Large intestine (tissue), 3 donors: ENCODE data around the gene SIRPA. TPM values are rescaled to one million over a fixed set of nuclear protein-coding genes. Genes with fewer than 3 reads are reported as not detected.

Source experiments
- DNase-seq, 2 donors: peaks; one replicate each; pipeline versions ENCODE4 v3.0.0 to v3.0.0-alpha.2; 2013
- H3K27ac ChIP-seq: one replicate; pipeline ENCODE4 v1.5.1; 2013; ENCODE audit warnings: low read length
- H3K27me3 ChIP-seq: 2 replicates; pipeline ENCODE4 v1.6.1; 2013; ENCODE audit warnings: low read length; ENCODE audit not compliant: control insufficient read depth, insufficient read depth
- H3K36me3 ChIP-seq: 2 replicates; pipeline ENCODE4 v1.6.1; 2013; ENCODE audit warnings: low read length; ENCODE audit not compliant: control insufficient read depth, insufficient read depth
- H3K4me1 ChIP-seq: one replicate; pipeline ENCODE4 v1.6.1; 2013; ENCODE audit warnings: low read length; ENCODE audit not compliant: control insufficient read depth, insufficient read depth
- H3K4me3 ChIP-seq: one replicate; pipeline ENCODE4 v1.5.1; 2013; ENCODE audit warnings: low read length
- H3K9me3 ChIP-seq: one replicate; pipeline ENCODE4 v1.6.1; 2013; ENCODE audit warnings: mild to moderate bottlenecking, low read depth, low read length, moderate library complexity; ENCODE audit not compliant: control insufficient read depth
- WGBS: methylation state at CpG from one replicate; pipeline ENCODE4 v1.1.5; 2013; ENCODE audit warnings: low lambda C conversion rate; ENCODE audit not compliant: insufficient coverage; 5-methylcytosine and 5-hydroxymethylcytosine counted together
- polyA plus RNA-seq: library from polyadenylated mRNA; unstranded; fragments of 120-200 nt; gene quantifications from one replicate; pipeline ENCODE4 v1.2.1, GENCODE V29; 2013

SIRPA gene
- polyA plus RNA-seq, 1 donor, result 29.1 TPM

DNA sequence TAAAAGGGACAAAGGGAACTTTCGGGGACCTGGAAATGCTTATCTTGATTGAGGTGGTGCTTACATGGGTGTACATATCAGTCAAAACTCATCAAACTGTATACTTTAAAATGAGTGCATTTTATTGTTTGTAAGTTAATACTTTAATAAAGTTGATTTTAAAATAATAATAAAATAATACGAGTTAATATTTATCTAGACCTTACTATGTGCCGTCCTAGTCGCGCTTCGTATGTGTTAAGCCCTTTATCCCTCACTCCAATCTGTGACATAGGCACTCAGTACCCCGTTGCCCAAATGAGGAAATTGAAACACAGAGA lies 51.2 kb downstream of the SIRPA start:
- Histone ChIP-seq H3K9me3 (no peaks in the 10 kb centered on the region), H3K27me3 (peaks cover 16% of the 10 kb centered on the region), H3K4me1 (peaks cover 32% of the 10 kb centered on the region), H3K4me3 (no peak overlapping the region), H3K36me3 (no peaks in the 10 kb centered on the region), H3K27ac (no peak overlapping the region)
- DNase-seq, result no peak
- no CpG with 5 or more reads among the region's 7 CpGs for WGBS

DNA sequence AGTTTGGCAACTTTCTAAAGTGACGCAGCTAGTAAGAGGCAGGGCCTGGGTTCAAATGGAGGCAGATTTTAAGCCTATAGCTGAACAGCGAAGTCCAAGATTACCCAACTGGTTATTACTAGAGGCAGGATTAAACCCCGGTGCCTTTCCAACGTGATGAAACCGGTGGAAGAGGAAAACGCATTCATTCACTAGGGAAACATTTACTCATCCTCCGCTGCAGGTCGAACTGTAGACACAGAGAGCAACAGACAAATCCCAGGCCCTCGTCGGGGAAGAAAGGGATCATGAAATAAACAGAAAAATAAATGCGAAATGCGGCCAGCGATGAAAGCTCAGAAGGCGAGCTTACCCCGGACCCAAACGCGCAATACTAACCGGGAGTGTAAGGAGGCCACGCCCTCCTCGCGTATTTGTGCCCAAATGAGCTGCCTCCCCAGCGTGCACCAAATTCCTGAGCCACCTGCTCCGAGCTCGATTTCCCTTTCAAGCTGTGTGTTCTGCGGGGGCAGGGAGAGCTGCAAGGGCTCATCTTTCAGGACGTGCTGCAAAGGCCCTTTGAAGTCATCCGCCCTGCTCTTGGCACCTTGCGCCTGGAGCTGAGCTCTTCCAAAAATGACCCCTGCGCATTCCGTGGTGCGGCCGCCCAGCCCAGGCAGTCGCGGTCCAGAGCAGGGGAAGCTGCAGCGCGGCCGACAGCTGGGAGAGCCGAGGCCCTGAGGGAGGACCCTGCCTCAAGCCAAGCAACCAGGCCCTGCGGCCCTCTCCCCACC lies 51.7 kb downstream of the SIRPA start:
- no CpG with 5 or more reads among the region's 39 CpGs for WGBS
- peak overlapping the region; percentile 16 for H3K4me3 ChIP-seq
- H3K9me3 ChIP-seq, result no peaks in the 10 kb centered on the region
- peak in 1 of 2 donors; percentile 23 for DNase-seq
- H3K4me1 ChIP-seq, result peaks cover 32% of the 10 kb centered on the region
- no peaks in the 10 kb centered on the region for H3K36me3 ChIP-seq
- H3K27ac ChIP-seq, result no peak overlapping the region
- peaks cover 16% of the 10 kb centered on the region for H3K27me3 ChIP-seq

DNA sequence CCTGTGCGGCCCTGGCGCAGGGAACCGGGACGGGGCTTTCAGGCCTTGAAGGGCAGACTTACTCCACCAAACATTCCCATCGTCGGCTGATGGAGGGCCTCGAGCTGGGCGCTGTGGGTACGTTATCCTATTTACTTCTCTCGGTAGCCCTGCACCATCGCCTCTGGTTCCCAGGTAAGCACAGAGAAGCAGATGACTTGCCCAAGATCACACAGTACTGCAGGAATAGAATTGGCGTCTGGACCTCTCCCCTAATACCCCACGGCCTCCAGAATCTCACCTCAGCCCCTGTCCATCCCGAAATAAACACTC lies 52.3 kb downstream of the SIRPA start:
- Histone ChIP-seq H3K4me1 (peaks cover 32% of the 10 kb centered on the region), H3K4me3 (no peak overlapping the region), H3K36me3 (no peaks in the 10 kb centered on the region), H3K27ac (no peak overlapping the region), H3K9me3 (no peaks in the 10 kb centered on the region), H3K27me3 (peaks cover 16% of the 10 kb centered on the region)
- no peak for DNase-seq
- WGBS, result no CpG with 5 or more reads among the region's 14 CpGs

- Histone ChIP-seq H3K27me3 (peaks cover 16% of the 10 kb centered on the region), H3K4me3 (no peak overlapping the region), H3K4me1 (peaks cover 12% of the 10 kb centered on the region), H3K27ac (no peak overlapping the region), H3K36me3 (no peaks in the 10 kb centered on the region), H3K9me3 (no peaks in the 10 kb centered on the region)
- no peak for DNase-seq
- no CpG with 5 or more reads among the region's 2 CpGs for WGBS
These were observed 54.3 kb downstream of the SIRPA start for GRCh38 chr20:1949347-1950100.

GRCh38 chr20:1950836-1951235 lies 55.6 kb downstream of the SIRPA start:
- H3K4me3 ChIP-seq, result no peak overlapping the region
- no CpG with 5 or more reads among the region's 7 CpGs for WGBS
- peaks cover 15% of the 10 kb centered on the region for H3K27me3 ChIP-seq
- no peaks in the 10 kb centered on the region for H3K36me3 ChIP-seq
- H3K27ac ChIP-seq, result no peak overlapping the region
- DNase-seq, result no peak
- no peaks in the 10 kb centered on the region for H3K9me3 ChIP-seq
- H3K4me1 ChIP-seq, result peaks cover 7% of the 10 kb centered on the region

GRCh38 chr20:1951436-1952115 lies 56.4 kb downstream of the SIRPA start:
- Histone ChIP-seq H3K27ac (no peak overlapping the region), H3K4me1 (peaks cover 6% of the 10 kb centered on the region), H3K4me3 (no peak overlapping the region), H3K9me3 (no peaks in the 10 kb centered on the region), H3K27me3 (peaks cover 12% of the 10 kb centered on the region), H3K36me3 (no peaks in the 10 kb centered on the region)
- WGBS, result 76% methylated on average over 1 of the region's 11 CpGs
- DNase-seq, result no peak

DNA sequence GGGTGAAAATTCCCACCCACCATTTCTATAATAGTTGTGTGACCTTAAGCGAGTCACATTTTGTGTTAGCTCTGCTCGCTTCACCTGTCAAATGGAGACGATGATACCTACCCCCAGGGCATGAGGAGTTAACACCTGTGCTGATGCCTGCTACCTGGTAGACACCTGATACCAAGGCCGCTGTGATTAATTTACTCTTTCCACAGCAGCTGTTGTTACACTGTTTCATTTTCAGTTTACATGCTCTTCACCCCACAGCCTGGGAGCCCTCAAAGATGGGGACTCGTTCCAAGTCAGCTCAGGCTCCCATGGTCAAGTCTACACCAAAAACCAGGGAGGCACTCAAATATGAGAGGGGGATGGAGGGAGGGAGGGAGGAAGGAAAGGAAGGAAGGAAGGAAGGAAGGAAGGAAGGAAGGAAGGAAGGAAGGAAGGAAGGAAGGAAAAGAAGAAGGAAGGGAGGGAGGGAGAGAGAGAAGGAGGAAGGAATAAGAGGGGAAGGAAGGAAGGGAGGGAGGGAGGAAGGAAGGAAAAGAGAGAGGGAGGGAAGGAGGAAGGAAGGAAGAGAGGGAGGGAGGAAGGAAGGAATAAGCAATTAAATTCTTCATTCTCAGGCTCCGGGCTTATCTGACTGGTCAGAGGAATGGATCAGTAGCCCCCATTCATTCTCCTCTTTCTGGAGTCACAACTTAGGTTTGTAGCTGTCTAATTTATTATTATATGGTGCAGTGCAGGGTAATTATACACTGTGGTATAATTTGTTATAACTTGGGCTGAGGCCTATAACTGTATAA lies 57.7 kb downstream of the SIRPA start:
- no peaks in the 10 kb centered on the region for H3K4me1 ChIP-seq
- DNase-seq, result peak in 1 of 2 donors; percentile 20
- H3K27ac ChIP-seq, result no peak overlapping the region
- H3K36me3 ChIP-seq, result no peaks in the 10 kb centered on the region
- H3K4me3 ChIP-seq, result no peak overlapping the region
- 65% methylated on average over 2 of the region's 6 CpGs for WGBS
- no peaks in the 10 kb centered on the region for H3K9me3 ChIP-seq
- no peaks in the 10 kb centered on the region for H3K27me3 ChIP-seq

- H3K27me3 ChIP-seq, result no peaks in the 10 kb centered on the region
- no peaks in the 10 kb centered on the region for H3K9me3 ChIP-seq
- no CpG with 5 or more reads among the region's 5 CpGs for WGBS
- DNase-seq, result no peak
- H3K4me1 ChIP-seq, result no peaks in the 10 kb centered on the region
- H3K4me3 ChIP-seq, result no peak overlapping the region
- no peaks in the 10 kb centered on the region for H3K36me3 ChIP-seq
- H3K27ac ChIP-seq, result no peak overlapping the region
These were observed 58.4 kb downstream of the SIRPA start for GRCh38 chr20:1953621-1954020.

DNA sequence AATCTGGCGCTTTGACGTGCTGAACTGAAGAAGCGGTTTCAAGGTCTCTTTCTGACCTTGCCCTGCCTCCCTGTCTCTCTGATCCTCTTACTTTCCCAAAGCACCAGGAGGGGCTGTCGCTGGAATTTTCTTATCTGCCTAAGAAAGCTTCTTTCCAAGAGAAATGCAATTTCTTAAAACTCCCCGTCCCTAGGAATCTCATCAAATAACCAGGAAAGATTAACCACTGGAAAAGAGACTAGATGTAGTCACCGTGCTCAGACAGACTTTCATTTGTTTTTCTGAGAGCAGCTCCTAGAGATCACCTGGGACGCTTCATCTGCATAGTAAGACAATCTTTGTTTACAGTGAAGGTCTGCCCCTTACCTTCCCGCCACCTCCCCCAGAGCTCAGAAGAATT lies 60.0 kb downstream of the SIRPA start:
- Histone ChIP-seq H3K4me1 (no peaks in the 10 kb centered on the region), H3K9me3 (no peaks in the 10 kb centered on the region)

GRCh38 chr20:1958426-1958825 lies 63.2 kb downstream of the SIRPA start:
- DNase-seq, result no peak
- Histone ChIP-seq H3K9me3 (no peaks in the 10 kb centered on the region), H3K4me3 (no peak overlapping the region), H3K4me1 (no peaks in the 10 kb centered on the region), H3K27me3 (peaks cover 5% of the 10 kb centered on the region), H3K36me3 (no peaks in the 10 kb centered on the region), H3K27ac (no peak overlapping the region)
- WGBS, result 83% methylated on average over 1 of the region's 2 CpGs

More for the DNA sequence above, 60.0 kb downstream of the SIRPA start:
- 27% methylated on average over 2 of the region's 8 CpGs for WGBS
- H3K27me3 ChIP-seq, result no peaks in the 10 kb centered on the region
- no peak for DNase-seq
- no peak overlapping the region for H3K4me3 ChIP-seq
- H3K36me3 ChIP-seq, result no peaks in the 10 kb centered on the region
- H3K27ac ChIP-seq, result no peak overlapping the region
